ENCODE results near the gene INSC. TPM values are rescaled to one million over a fixed set of nuclear protein-coding genes. Genes with fewer than 3 reads are reported as not detected.

Gene INSC
- total RNA-seq, 1 experiment from 2014 or later = not detected

GRCh38 chr11:15295695-15296094 lies 181.0 kb downstream of the INSC start:
- H3K4me1 ChIP-seq (ENCODE audit: insufficient read depth, low read length) = no peaks in the 10 kb centered on the region
- no peaks in the 10 kb centered on the region for H3K36me3 ChIP-seq (ENCODE audit: low read depth, low read length)
- no peak for ATAC-seq
- ChIA-PET CTCF (no interaction called here), POLR2A (ENCODE audit: unreplicated experiment) (no interaction called here)
- TF ChIP-seq CTCF (conservative IDR thresholded peaks at IDR 0.05; ENCODE audit: low read depth, low read length) (no peak), EZH2phosphoT487 (IDR thresholded peaks at IDR 0.05; ENCODE audit: borderline replicate concordance, low read length) (no peak), EZH2 (IDR thresholded peaks at IDR 0.05; ENCODE audit: low read length, unreplicated experiment) (no peak)
- intact Hi-C loops (cut with micrococcal nuclease) = no loop called here
- H3K4me2 ChIP-seq (ENCODE audit: low read length) = no peak overlapping the region
- no peaks in the 10 kb centered on the region for H3K9me2 ChIP-seq (replicated peaks; ENCODE audit: low read length)
- no peak overlapping the region for H3K9ac ChIP-seq (ENCODE audit: low read length)
- no peaks in the 10 kb centered on the region for H3K27me3 ChIP-seq (ENCODE audit: low read length)
- H3K27ac ChIP-seq (ENCODE audit: low read length) = no peak overlapping the region
- H4K20me1 ChIP-seq (ENCODE audit: low read length) = no peaks in the 10 kb centered on the region
- no peak for DNase-seq
- no peaks in the 10 kb centered on the region for H3F3A ChIP-seq (ENCODE audit: low read length, unreplicated experiment)
- no TSS peak for BruUV-seq (replicated peaks)
- H3K9me3 ChIP-seq (ENCODE audit: low read length) = no peaks in the 10 kb centered on the region
- H3K4me3 ChIP-seq (ENCODE audit: low read length) = no peak overlapping the region
- no peaks in the 10 kb centered on the region for H3K79me2 ChIP-seq (ENCODE audit: low read length)
- no peak overlapping the region for H2AFZ ChIP-seq (ENCODE audit: low read length)

Other genes starting within 250 kb of the INSC start
- gene CYP2R1, start 222.7 kb upstream of the INSC start, total RNA-seq (2014; rRNA removed) = 7.5 and 17.3 TPM in 2 replicates
- gene CALCA, start 142.6 kb upstream of the INSC start, total RNA-seq (2014; rRNA removed) = not detected in 2 replicates
- not detected in 2 replicates for gene CALCB, start 41.3 kb upstream of the INSC start, total RNA-seq (2014; rRNA removed)